ENCODE results near the gene IGFBPL1. TPM values are rescaled to one million over a fixed set of nuclear protein-coding genes. Genes with fewer than 3 reads are reported as not detected.

The IGFBPL1 gene
- total and polyA plus RNA-seq, 2 of the 13 experiments (the other 11 are each of a cell fraction or from before 2014, with no cell fraction given) = 0.24 TPM; not detected in 1

- BruUV-seq (replicated peaks) = no TSS peak
- Histone ChIP-seq H3K36me3 (replicated peaks in 1 of 2; ENCODE audit: control insufficient read depth in 1 of 2, insufficient read depth in 2 of 2, low read length in 2 of 2) (no peaks in the 10 kb centered on the region), H3K4me3 (replicated peaks in 1 of 3; ENCODE audit: insufficient read depth in 1 of 3, low read depth in 2 of 3, low read length in 3 of 3) (peak overlapping the region in 1 of 3 experiments; percentile 68; a peak in 2 of 6 replicates), H3K4me2 (ENCODE audit: low read depth, low read length) (peak overlapping the region; percentile 92), H3K9me3 (ENCODE audit: low read length) (no peaks in the 10 kb centered on the region), H4K20me1 (ENCODE audit: insufficient read depth, low read length) (no peaks in the 10 kb centered on the region), H3K4me1 (ENCODE audit: insufficient read depth, low read length) (peaks cover 91% of the 10 kb centered on the region), H3K27me3 (ENCODE audit: control insufficient read depth in 1 of 2, insufficient read depth in 2 of 2, low read length in 2 of 2) (peaks cover 0 to 5% of the 10 kb centered on the region in 2 experiments; a peak in 1 of 5 replicates), H2AFZ (ENCODE audit: low read length) (no peak overlapping the region), H3K79me2 (ENCODE audit: insufficient read depth, low read length) (peaks cover 5% of the 10 kb centered on the region), H3K27ac (ENCODE audit: extremely low read length, insufficient read depth, low read length) (peak overlapping the region; percentile 83), H3K9ac (ENCODE audit: insufficient read depth, low read depth, low read length) (peak overlapping the region; percentile 72; the same call in 1 of the 2 replicates)
- FAIRE-seq = no peak
- peak; percentile 10; the same call in 2 of the 3 replicates for ATAC-seq
- CTCF ChIA-PET (ENCODE audit: low intra/inter-chr PET ratio, low total read pairs) = no interaction called here
- POLR2A ChIA-PET = interaction anchor here (1.0 to 1.8 kb wide), 4 partner anchors 44 to 62 kb away, joined by 3 to 6 read pairs (median 6); partner anchors contain the start of gene ALDH1B1
- TF ChIP-seq ZNF607 (CRISPR knock-in tag; IDR thresholded peaks at IDR 0.05; ENCODE audit: borderline replicate concordance) = 0 out of 2 replicates have a peak, but pooled peaks have one; percentile 16
- TF ChIP-seq EHMT2 (IDR thresholded peaks at IDR 0.05; ENCODE audit: borderline replicate concordance, low read depth, low read length) = 0 out of 2 replicates have a peak, but pooled peaks have one; percentile 12
- TF ChIP-seq RXRA (CRISPR knock-in tag; IDR thresholded peaks at IDR 0.05) = no peak
- TF ChIP-seq ZC3H13 (CRISPR knock-in tag; IDR thresholded peaks at IDR 0.05) = no peak
- 0 out of 2 replicates have a peak, but pooled peaks have one; percentile 15 for TF ChIP-seq KDM1A (CRISPR knock-in tag; IDR thresholded peaks at IDR 0.05)
- peak; percentile 100 for TF ChIP-seq ZNF12 (CRISPR knock-in tag; IDR thresholded peaks at IDR 0.05)
- no peak for TF ChIP-seq TOE1 (CRISPR knock-in tag; IDR thresholded peaks at IDR 0.05)
- TF ChIP-seq, protein P1, sequence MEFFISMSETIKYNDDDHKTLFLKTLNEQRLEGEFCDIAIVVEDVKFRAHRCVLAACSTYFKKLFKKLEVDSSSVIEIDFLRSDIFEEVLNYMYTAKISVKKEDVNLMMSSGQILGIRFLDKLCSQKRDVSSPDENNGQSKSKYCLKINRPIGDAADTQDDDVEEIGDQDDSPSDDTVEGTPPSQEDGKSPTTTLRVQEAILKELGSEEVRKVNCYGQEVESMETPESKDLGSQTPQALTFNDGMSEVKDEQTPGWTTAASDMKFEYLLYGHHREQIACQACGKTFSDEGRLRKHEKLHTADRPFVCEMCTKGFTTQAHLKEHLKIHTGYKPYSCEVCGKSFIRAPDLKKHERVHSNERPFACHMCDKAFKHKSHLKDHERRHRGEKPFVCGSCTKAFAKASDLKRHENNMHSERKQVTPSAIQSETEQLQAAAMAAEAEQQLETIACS (CRISPR knock-in tag; IDR thresholded peaks at IDR 0.05) = no peak
- TF ChIP-seq ZNF556 (CRISPR knock-in tag; IDR thresholded peaks at IDR 0.05; ENCODE audit: borderline replicate concordance) = 0 out of 2 replicates have a peak, but pooled peaks have one; percentile 38
- TF ChIP-seq SOX13 (IDR thresholded peaks at IDR 0.05) = no peak
- TF ChIP-seq SOX13 (CRISPR knock-in tag; conservative IDR thresholded peaks at IDR 0.05 in 1 of 2, IDR thresholded peaks at IDR 0.05 in 1 of 2) = 0 out of 4 replicates have a peak, but pooled peaks of 1 of the 2 experiments have one; percentile 6
- peak; percentile 62 for TF ChIP-seq ZNF547 (CRISPR knock-in tag; IDR thresholded peaks at IDR 0.05)
- TF ChIP-seq ZNF44 (CRISPR knock-in tag; IDR thresholded peaks at IDR 0.05) = 0 out of 2 replicates have a peak, but pooled peaks have one; percentile 24
- TF ChIP-seq ZSCAN31 (CRISPR knock-in tag; IDR thresholded peaks at IDR 0.05; ENCODE audit: low read depth) = 0 out of 2 replicates have a peak, but pooled peaks have one; percentile 2
- no peak for DNase-seq (ENCODE audit: low spot score)
- in situ Hi-C loops (cut with HindIII; ENCODE audit: extremely low pct_ligation_motif_present, low pct_unique_long_range_greater_than_20kb) (no loop called here), intact Hi-C loops (cut with micrococcal nuclease; ENCODE audit: unreplicated experiment) (loop anchor here (10.0 kb wide), 1 partner anchor 392 kb away; no protein-coding TSS in a partner anchor)
- 92% methylated on average over 2 of the region's 2 CpGs for WGBS (ENCODE audit: low lambda C conversion rate)
Observed at GRCh38 chr9:38436708-38437107, 12.5 kb upstream of the IGFBPL1 start.

Measured in HepG2 (cell line).